HG03097 (cell line): ENCODE measurements around the gene DNAH3.

Experiments
- ATAC-seq: cut with Tn5 transposase; IDR thresholded peaks from one replicate; pipeline ENCODE4 v1.9.1; 2021; ENCODE audit not compliant: unreplicated experiment, low FRiP score

The DNAH3 gene

DNA sequence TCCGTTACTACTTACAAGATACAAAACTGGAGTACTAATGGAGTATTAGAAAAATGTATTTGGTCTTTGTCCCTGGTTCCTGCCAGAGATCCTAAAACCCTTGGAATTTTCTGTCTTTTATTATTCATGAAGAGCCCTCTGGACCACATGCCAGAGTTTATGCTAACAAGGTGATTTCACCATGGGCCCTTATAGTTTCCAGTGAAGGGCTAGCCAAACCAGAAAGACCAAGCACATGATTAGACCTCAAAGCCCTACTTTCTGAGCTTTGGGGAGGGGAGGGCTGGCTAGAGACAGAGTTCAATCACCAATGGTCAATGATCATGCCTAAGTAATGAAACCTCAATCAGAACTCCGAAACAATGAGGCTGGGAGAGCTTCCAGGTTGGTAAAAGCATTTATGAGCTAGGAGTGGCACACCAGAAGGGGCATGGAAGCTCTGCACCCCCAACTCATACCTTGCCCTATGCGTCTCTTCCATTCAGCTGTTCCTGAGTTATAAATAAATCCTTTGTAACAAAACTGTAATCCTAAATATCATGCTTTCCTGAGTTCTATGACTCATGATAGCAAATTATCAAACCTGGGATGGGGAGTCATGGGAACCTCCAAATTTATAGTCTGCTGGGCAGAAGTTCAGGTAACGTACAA lies 260.9 kb downstream of the DNAH3 start:
- ATAC-seq, result no peak

GRCh38 chr16:20887207-20887606 lies 263.4 kb downstream of the DNAH3 start:
- ATAC-seq, result no peak

DNA sequence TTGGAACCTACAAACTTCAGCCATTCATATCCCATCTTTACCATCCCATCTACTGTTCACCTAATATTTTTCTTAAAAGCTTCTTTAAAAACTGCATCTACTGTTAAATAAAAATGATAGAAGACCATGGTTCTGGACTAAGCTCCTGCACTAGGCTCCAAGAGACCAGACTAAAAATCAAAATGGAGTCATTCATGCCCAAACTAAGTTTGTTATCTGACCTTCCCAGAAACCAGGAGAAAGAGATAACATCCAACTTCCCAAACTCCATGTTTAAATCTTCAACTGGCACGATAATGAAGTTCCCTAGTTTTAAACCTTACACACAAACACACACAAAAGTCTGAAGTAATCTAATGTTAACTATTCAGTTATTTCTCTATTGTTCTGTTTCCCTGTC lies 264.3 kb downstream of the DNAH3 start:
- ATAC-seq, result no peak

DNA sequence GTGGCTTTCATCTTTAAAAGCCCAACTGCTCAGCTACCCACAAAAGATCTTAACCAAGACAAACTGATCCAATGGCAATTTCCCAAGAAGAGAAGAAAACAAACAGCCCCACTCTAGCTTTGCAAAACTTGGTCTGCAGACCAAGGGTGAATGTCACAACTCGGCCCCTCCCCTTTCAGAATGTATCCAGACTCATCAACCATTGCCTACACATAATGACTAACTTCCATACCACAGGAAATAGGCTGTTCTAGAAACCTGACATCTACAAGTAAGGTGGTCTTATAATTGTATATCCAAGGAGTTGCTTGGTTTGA lies 266.4 kb downstream of the DNAH3 start:
- no peak for ATAC-seq

GRCh38 chr16:20883554-20884239 lies 266.9 kb downstream of the DNAH3 start:
- no peak for ATAC-seq
